ENCODE data around the gene UBXN10. TPM values are rescaled to one million over a fixed set of nuclear protein-coding genes. Genes with fewer than 3 reads are reported as not detected.
"Not testable (repeated sequence)": the region's sequence is repeated elsewhere in the genome, so short reads cannot be mapped to it uniquely, and the experiment has no call there.

UBXN10 gene
- total and polyA plus RNA-seq, 12 donors: 0.16 to 4.0 (median 1.5) TPM

DNA sequence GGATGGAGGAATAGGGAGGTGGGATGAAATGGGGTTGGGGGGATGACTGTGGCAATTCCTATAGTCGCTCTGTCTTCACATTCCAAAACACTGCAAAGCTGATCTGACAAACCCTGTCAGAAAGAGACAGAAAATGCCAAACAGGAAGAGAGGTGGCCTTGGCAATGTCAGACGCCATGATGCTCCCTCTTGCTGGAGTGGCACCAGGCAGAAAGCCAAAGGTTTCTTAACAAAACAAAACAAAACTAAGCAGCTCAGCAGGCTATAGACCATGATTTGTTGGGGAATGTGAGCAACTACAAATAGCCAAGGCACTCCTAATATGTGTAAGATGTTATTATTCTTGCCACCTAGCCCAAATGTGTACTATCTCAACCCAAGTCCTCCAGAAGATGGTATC, 43.3 kb downstream of the UBXN10 start:
- TF ChIP-seq, protein P1, sequence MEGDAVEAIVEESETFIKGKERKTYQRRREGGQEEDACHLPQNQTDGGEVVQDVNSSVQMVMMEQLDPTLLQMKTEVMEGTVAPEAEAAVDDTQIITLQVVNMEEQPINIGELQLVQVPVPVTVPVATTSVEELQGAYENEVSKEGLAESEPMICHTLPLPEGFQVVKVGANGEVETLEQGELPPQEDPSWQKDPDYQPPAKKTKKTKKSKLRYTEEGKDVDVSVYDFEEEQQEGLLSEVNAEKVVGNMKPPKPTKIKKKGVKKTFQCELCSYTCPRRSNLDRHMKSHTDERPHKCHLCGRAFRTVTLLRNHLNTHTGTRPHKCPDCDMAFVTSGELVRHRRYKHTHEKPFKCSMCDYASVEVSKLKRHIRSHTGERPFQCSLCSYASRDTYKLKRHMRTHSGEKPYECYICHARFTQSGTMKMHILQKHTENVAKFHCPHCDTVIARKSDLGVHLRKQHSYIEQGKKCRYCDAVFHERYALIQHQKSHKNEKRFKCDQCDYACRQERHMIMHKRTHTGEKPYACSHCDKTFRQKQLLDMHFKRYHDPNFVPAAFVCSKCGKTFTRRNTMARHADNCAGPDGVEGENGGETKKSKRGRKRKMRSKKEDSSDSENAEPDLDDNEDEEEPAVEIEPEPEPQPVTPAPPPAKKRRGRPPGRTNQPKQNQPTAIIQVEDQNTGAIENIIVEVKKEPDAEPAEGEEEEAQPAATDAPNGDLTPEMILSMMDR (IDR thresholded peaks at IDR 0.05): no peak
- no peaks in the 10 kb centered on the region for H3K36me3 ChIP-seq
- intact Hi-C loops (cut with DNase I): loop anchor here in 1 of 10 donors (10.0 kb wide), 1 partner anchor 136 kb away; no protein-coding TSS in a partner anchor
- no peak overlapping the region for H3K27ac ChIP-seq
- DNase-seq (no peak), ATAC-seq (no peak)
- peaks cover 0 to 78% (median 63%) of the 10 kb centered on the region in 7 donors for H3K27me3 ChIP-seq
- H3K9me3 ChIP-seq: no peaks in the 10 kb centered on the region
- 51 to 56% methylated on average over 2 of the region's 2 CpGs for WGBS, 2 donors
- no peak overlapping the region for H3K4me3 ChIP-seq
- H3K4me1 ChIP-seq: peaks cover 0 to 5% (median 0%) of the 10 kb centered on the region in 9 donors

DNA sequence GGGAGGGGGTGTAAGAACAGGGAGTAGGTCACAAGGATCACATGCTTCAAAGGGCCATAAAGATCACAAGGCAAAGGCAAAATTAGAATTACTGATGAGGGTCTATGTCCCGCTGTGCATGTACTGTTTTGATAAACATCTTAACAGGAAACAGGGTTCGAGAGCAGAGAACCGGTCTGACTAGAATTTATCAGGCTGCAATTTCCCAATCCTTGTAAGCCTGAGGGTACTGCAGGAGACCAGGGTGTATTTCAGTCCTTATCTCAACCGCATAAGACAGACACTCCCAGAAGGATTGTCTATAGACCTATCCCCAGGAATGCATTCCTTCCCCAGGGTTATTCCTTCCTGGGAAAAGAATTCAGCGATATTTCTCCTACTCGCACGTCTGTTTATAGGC, 46.7 kb downstream of the UBXN10 start:
- H3K4me1 ChIP-seq, H3K27ac ChIP-seq, H3K36me3 ChIP-seq, H3K9me3 ChIP-seq, ATAC-seq, H3K4me3 ChIP-seq, DNase-seq: not testable (repeated sequence)
- WGBS, 2 donors: 30 to 33% methylated on average over 7 of the region's 7 CpGs
- intact Hi-C loops (cut with DNase I): loop anchor here in 2 of 10 donors (5.0 kb wide), 2 partner anchors 195 to 260 kb away; no protein-coding TSS in a partner anchor
- H3K27me3 ChIP-seq: peaks cover 0 to 75% (median 54%) of the 10 kb centered on the region in 7 donors

DNA sequence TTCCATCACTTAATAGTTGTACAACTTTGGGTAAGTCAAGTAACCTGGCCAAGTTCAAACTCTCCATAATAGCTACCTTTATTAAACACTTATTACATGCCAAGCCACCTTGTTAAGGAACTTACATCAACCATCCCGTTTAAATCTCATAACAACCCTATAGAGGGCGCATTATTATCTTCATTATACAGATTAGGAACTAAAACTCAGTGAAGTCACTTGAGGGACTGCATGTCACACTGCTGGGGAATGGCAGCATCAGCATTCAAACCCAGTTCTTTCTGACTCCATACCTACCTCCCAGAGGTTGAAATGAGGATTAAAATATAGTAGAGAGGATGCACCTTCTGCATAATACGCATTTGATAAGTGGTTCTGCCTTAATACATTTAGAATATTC, 47.5 kb downstream of the UBXN10 start:
- intact Hi-C loops (cut with DNase I): loop anchor here in 2 of 10 donors (5.0 kb wide), 2 partner anchors 194 to 259 kb away; no protein-coding TSS in a partner anchor

DNA sequence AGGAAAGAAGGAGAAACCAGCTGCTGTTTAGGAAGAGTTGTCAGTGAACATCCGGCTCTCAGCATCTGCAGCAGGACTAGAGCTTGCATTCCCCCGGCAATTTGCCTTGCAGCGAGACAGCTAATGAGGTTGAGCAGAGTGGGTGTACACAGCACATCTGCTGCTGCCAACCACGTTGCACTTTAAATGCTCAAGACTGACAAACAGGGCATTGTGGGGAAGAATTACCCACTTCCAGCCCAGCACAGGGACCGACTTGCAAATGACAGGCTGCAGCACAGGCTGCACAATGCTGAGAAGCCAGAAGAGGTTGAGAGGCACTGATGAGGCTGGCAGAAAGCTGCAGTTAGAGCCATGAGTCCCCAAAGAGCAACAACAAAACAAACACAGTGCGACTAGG, 48.0 kb downstream of the UBXN10 start:
- intact Hi-C loops (cut with DNase I): loop anchor here in 2 of 10 donors (5.0 kb wide), 2 partner anchors 193 to 258 kb away; no protein-coding TSS in a partner anchor
- no peaks in the 10 kb centered on the region for H3K36me3 ChIP-seq
- TF ChIP-seq, protein P1 (IDR thresholded peaks at IDR 0.05): no peak
- ATAC-seq (peak in 2 of 8 donors; percentile 13 to 17), DNase-seq (no peak)
- H3K4me1 ChIP-seq: peaks cover 0 to 6% (median 0%) of the 10 kb centered on the region in 9 donors
- peaks cover 0 to 62% (median 45%) of the 10 kb centered on the region in 7 donors for H3K27me3 ChIP-seq
- no peak overlapping the region for H3K27ac ChIP-seq
- no peaks in the 10 kb centered on the region for H3K9me3 ChIP-seq
- WGBS, 2 donors: 27 to 29% methylated on average over 6 of the region's 6 CpGs
- no peak overlapping the region for H3K4me3 ChIP-seq

More for the DNA sequence above, 47.5 kb downstream of the UBXN10 start:
- no peaks in the 10 kb centered on the region for H3K9me3 ChIP-seq
- H3K4me3 ChIP-seq: no peak overlapping the region
- H3K27ac ChIP-seq: no peak overlapping the region
- WGBS, 2 donors: 31 to 41% methylated on average over 3 of the region's 3 CpGs
- no peaks in the 10 kb centered on the region for H3K36me3 ChIP-seq
- peaks cover 0 to 67% (median 48%) of the 10 kb centered on the region in 7 donors for H3K27me3 ChIP-seq
- DNase-seq (no peak), ATAC-seq (peak in 2 of 8 donors; percentile 27 to 42)
- TF ChIP-seq, protein P1 (IDR thresholded peaks at IDR 0.05): peak in 7 of 9 donors; percentile 32 to 44 (median 40)
- peaks cover 0 to 6% (median 0%) of the 10 kb centered on the region in 9 donors for H3K4me1 ChIP-seq

Measured in heart right ventricle (tissue), 16 donors.